Measurements from ENCODE around the gene IL13. TPM values are rescaled to one million over a fixed set of nuclear protein-coding genes. Genes with fewer than 3 reads are reported as not detected.
"Not testable (repeated sequence)": the region's sequence is repeated elsewhere in the genome, so short reads cannot be mapped to it uniquely, and the experiment has no call there.

Gene IL13
- total RNA-seq, 1 donor from 2014 or later: not detected

- no peak for DNase-seq (ENCODE audit: extremely low read depth, low read depth, low spot score)
Measured at GRCh38 chr5:132687995-132688394, 30.0 kb downstream of the IL13 start.

- no peak for DNase-seq (ENCODE audit: extremely low read depth, low read depth, low spot score)
Measured at GRCh38 chr5:132688536-132689339, 30.8 kb downstream of the IL13 start.

GRCh38 chr5:132689513-132689912 is 31.5 kb downstream of the IL13 start:
- no peak for DNase-seq (ENCODE audit: extremely low read depth, low read depth, low spot score)

- DNase-seq (ENCODE audit: extremely low read depth, low read depth, low spot score): no peak
Measured at GRCh38 chr5:132690156-132690555, 32.2 kb downstream of the IL13 start.

GRCh38 chr5:132691755-132692631 is 34.0 kb downstream of the IL13 start:
- not testable (repeated sequence) for DNase-seq (ENCODE audit: extremely low read depth, low read depth, low spot score)

GRCh38 chr5:132692632-132692967 is 34.6 kb downstream of the IL13 start:
- no peak for DNase-seq (ENCODE audit: extremely low read depth, low read depth, low spot score)

- no peak for DNase-seq (ENCODE audit: extremely low read depth, low read depth, low spot score)
Measured at GRCh38 chr5:132695956-132696355, 38.0 kb downstream of the IL13 start.

- DNase-seq (ENCODE audit: extremely low read depth, low read depth, low spot score): no peak
Measured at GRCh38 chr5:132704875-132705274, 46.9 kb downstream of the IL13 start.

GRCh38 chr5:132708645-132709044 is 50.7 kb downstream of the IL13 start:
- no peak for DNase-seq (ENCODE audit: extremely low read depth, low read depth, low spot score)

Other genes starting within 250 kb of the IL13 start
- 71.5 and 73.6 TPM in 2 replicates for gene IRF1, start 167.4 kb upstream of the IL13 start, total RNA-seq
- not detected in 2 replicates for gene IL5, start 114.7 kb upstream of the IL13 start, total RNA-seq
- 18.5 and 18.6 TPM in 2 replicates for gene RAD50, start 101.2 kb upstream of the IL13 start, total RNA-seq
- not detected in 2 replicates for gene IL4, start 15.8 kb downstream of the IL13 start, total RNA-seq
- gene KIF3A, start 79.4 kb downstream of the IL13 start, total RNA-seq: 7.1 and 13.7 TPM in 2 replicates
- not detected in 2 replicates for gene CCNI2, start 89.3 kb downstream of the IL13 start, total RNA-seq
- 60.4 and 65.0 TPM in 2 replicates for gene SEPTIN8, start 119.1 kb downstream of the IL13 start, total RNA-seq
- not detected in 2 replicates for gene SOWAHA, start 155.1 kb downstream of the IL13 start, total RNA-seq
- gene SHROOM1, start 172.5 kb downstream of the IL13 start, total RNA-seq: 12.1 and 18.2 TPM in 2 replicates
- 0.35 TPM in 1 of 2 replicates, not detected in the other for gene GDF9, start 208.3 kb downstream of the IL13 start, total RNA-seq
- gene UQCRQ, start 208.5 kb downstream of the IL13 start, total RNA-seq: 158 and 165 TPM in 2 replicates
- gene LEAP2, start 215.5 kb downstream of the IL13 start, total RNA-seq: 0.10 and 0.76 TPM in 2 replicates